Kidney glomerular epithelial cell (primary cell): ENCODE measurements around the gene NID2.

Experiments
- DNase-seq: peaks from one replicate; lab custom pipeline; 2025; lab: John Stamatoyannopoulos, UW

NID2 gene

GRCh38 chr14:52052288-52052943, 16.4 kb downstream of the NID2 start:
- peak; percentile 25 for DNase-seq

GRCh38 chr14:52051871-52052270, 17.0 kb downstream of the NID2 start:
- DNase-seq = no peak

- no peak for DNase-seq
Measured at GRCh38 chr14:52051251-52051650, 17.6 kb downstream of the NID2 start.

GRCh38 chr14:52049721-52050588, 18.9 kb downstream of the NID2 start:
- no peak for DNase-seq

GRCh38 chr14:52049271-52049670, 19.6 kb downstream of the NID2 start:
- no peak for DNase-seq

- no peak for DNase-seq
Measured at GRCh38 chr14:52048641-52049204, 20.1 kb downstream of the NID2 start.

- DNase-seq = no peak
Measured at GRCh38 chr14:52048116-52048515, 20.7 kb downstream of the NID2 start.

- DNase-seq = no peak
Measured at GRCh38 chr14:52046376-52046917, 22.4 kb downstream of the NID2 start.

- peak; percentile 65 for DNase-seq
Measured at GRCh38 chr14:52044791-52045522, 23.9 kb downstream of the NID2 start.

GRCh38 chr14:52043690-52044089, 25.2 kb downstream of the NID2 start:
- no peak for DNase-seq

GRCh38 chr14:52042371-52043289, 26.2 kb downstream of the NID2 start:
- DNase-seq = no peak

GRCh38 chr14:52040598-52040997, 28.3 kb downstream of the NID2 start:
- DNase-seq = no peak

GRCh38 chr14:52039124-52039815, 29.6 kb downstream of the NID2 start:
- no peak for DNase-seq

- no peak for DNase-seq
Measured at GRCh38 chr14:52033101-52033642, 35.7 kb downstream of the NID2 start.

- no peak for DNase-seq
Measured at GRCh38 chr14:52032204-52032801, 36.6 kb downstream of the NID2 start.

- DNase-seq = no peak
Measured at GRCh38 chr14:52031781-52032180, 37.1 kb downstream of the NID2 start.

- DNase-seq = no peak
Measured at GRCh38 chr14:52029881-52030280, 39.0 kb downstream of the NID2 start.

GRCh38 chr14:52026901-52027300, 42.0 kb downstream of the NID2 start:
- DNase-seq = no peak

- DNase-seq = no peak
Measured at GRCh38 chr14:52026017-52026660, 42.7 kb downstream of the NID2 start.
